Measurements from ENCODE around the gene DIDO1.
"Not testable (repeated sequence)": the region's sequence is repeated elsewhere in the genome, so short reads cannot be mapped to it uniquely, and the experiment has no call there.

The DIDO1 gene

DNA sequence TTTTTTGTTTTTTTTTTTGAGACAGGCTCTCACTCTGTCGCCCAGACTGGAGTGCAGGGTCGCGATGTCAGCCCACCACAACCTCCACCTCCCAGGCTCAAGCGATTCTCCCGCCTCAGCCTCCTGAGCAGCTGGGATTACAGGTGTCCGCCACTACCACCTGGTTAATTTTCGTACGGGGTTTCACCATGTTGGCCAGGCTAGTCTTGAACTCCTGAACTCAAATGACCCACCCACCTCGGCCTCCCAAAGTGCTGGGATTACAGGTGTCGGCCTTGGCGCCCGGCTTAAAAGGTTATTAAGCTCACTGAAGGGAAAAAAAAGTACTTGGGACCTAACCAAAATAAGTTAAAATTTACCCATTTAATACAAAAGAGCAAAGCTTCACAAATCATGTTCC, 66.6 kb downstream of the DIDO1 start:
- no peak overlapping the region; the same call in 1 of the 2 replicates for H3K4me3 ChIP-seq (ENCODE audit: low read depth, low read length)
- TF ChIP-seq, protein P1, sequence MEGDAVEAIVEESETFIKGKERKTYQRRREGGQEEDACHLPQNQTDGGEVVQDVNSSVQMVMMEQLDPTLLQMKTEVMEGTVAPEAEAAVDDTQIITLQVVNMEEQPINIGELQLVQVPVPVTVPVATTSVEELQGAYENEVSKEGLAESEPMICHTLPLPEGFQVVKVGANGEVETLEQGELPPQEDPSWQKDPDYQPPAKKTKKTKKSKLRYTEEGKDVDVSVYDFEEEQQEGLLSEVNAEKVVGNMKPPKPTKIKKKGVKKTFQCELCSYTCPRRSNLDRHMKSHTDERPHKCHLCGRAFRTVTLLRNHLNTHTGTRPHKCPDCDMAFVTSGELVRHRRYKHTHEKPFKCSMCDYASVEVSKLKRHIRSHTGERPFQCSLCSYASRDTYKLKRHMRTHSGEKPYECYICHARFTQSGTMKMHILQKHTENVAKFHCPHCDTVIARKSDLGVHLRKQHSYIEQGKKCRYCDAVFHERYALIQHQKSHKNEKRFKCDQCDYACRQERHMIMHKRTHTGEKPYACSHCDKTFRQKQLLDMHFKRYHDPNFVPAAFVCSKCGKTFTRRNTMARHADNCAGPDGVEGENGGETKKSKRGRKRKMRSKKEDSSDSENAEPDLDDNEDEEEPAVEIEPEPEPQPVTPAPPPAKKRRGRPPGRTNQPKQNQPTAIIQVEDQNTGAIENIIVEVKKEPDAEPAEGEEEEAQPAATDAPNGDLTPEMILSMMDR (IDR thresholded peaks at IDR 0.05; ENCODE audit: insufficient read depth, low read length, missing control alignments) = no peak
- ChIA-PET CTCF (interaction anchor here (0.6 to 2.8 kb wide), 8 partner anchors 9 to 193 kb away, joined by 3 to 9 read pairs (median 4); no protein-coding TSS in a partner anchor), POLR2A (no interaction called here)
- no peak for DNase-seq (ENCODE audit: low read depth, low spot score)

DNA sequence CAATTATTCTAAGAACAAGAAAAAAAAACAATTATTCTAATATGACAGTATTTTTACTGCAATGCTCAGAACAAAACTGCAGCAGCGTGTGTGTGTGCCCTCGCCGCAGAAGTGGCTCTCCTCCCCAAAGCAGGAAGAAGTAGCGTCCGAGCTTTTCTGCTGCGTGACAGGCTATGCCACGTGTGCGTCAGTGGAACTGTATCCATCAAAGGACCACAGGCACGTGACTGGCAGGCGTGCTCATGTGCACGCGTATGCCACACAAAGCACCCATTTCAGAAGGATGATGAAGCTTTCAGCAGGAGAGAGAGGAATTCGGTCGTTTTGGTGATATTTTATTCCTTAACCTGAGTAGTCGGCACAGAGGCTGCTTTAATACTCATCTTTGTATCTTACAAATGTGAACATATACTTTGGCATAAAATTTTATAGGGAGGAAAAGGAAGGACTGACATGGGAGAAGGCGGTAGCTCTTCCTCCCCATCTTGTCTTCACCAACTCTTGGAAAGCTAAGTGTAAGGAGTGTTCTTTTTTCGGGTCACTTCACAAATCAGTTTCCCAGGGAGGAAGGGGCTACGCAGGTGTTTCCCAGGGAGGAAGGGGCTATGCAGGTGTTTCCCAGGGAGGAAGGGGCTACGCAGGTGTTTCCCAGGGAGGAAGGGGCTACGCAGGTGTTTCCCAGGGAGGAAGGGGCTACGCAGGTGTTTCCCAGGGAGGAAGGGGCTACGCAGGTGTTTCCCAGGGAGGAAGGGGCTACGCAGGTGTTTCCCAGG, 68.1 kb downstream of the DIDO1 start:
- no peak overlapping the region for H3K4me3 ChIP-seq (ENCODE audit: low read depth, low read length)
- CTCF ChIA-PET = interaction anchor here (0.8 to 1.4 kb wide), 4 partner anchors 17 to 63 kb away, joined by 3 read pairs; no protein-coding TSS in a partner anchor
- POLR2A ChIA-PET = no interaction called here
- TF ChIP-seq, protein P1 (IDR thresholded peaks at IDR 0.05; ENCODE audit: insufficient read depth, low read length, missing control alignments) = no peak
- no peak for DNase-seq (ENCODE audit: low read depth, low spot score)

DNA sequence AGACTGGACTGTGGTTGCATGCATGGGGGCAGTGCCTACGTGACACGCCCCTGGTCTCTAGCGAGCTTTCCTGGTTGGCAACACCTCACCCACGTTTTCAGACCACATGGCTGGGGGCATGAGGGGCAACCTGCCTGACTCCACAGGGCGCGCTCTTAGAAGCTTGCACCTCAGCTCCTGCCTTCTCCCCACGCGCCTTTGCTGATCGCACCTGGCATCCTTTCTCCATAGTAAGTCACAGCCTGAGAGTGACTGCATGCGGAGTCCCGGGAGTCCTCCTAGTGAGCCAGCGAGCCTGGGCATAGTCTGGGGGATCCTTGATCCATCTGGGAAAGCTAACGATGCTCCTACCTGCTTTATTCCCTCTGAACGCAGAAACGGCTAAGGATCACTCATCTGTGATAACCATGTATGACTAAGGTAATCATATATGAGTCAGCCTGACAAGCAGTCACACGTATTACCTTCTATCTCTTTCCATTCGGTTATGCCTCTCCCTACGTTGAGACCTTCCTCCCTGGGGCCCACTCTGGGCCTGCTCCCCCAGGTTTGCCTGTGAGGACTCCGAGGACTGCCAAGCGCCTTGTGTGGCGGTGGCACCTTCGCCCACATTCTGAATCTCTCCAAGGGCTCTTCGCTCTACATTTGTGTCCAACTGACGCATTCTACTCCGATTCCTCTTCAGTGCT, 69.2 kb downstream of the DIDO1 start:
- CTCF ChIA-PET = interaction anchor here (1.0 to 2.8 kb wide), 3 partner anchors 11 to 49 kb away, joined by 3 to 9 read pairs (median 3); no protein-coding TSS in a partner anchor
- DNase-seq (ENCODE audit: low read depth, low spot score) = no peak
- H3K4me3 ChIP-seq (ENCODE audit: low read depth, low read length) = no peak overlapping the region
- TF ChIP-seq, protein P1 (IDR thresholded peaks at IDR 0.05; ENCODE audit: insufficient read depth, low read length, missing control alignments) = no peak
- POLR2A ChIA-PET = no interaction called here

DNA sequence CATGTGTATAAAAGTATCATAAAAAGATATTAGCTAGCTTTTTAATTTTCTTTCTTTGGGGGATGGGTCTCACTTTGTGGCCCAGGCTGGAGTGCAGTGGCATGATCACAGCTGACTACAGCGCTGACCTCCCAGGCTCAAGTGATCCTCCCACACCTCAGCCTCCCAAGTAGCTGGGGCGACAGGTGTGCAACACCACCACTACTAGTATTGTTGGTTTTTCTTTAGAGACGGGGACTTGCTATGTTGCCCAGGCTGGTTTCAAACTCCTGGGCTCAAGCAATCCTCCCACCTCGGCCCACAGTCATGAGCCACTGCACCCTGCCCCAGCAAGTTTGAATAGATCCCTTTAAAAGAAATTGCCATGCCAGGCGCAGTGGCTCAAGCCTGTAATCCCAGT, 71.2 kb downstream of the DIDO1 start:
- no peak for DNase-seq (ENCODE audit: low read depth, low spot score)
- TF ChIP-seq, protein P1 (IDR thresholded peaks at IDR 0.05; ENCODE audit: insufficient read depth, low read length, missing control alignments) = no peak
- H3K4me3 ChIP-seq (ENCODE audit: low read depth, low read length) = no peak overlapping the region
- ChIA-PET POLR2A (no interaction called here), CTCF (interaction anchor here (0.6 to 2.8 kb wide), 4 partner anchors 9 to 334 kb away, joined by 3 to 9 read pairs (median 4); no protein-coding TSS in a partner anchor)

DNA sequence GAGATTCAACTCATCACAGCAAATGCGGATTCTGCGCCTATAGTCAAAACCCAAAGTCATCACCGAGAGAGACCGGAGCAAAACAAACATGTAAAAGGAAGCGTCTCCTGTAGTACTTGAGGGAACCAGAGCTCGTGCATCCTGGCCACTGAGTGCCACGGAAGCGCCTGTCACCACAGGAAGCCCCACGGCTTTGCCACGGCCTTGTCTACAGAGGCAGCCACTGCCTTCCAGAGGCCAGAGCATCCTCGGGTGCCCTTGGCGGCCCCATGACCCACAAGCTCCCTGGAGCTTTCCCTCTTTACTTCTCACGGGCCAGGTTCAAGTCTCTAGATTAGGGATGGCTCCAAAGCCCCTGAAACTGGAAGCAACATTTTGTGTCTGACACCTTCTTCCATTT, 72.2 kb downstream of the DIDO1 start:
- CTCF ChIA-PET = interaction anchor here (0.8 to 1.7 kb wide), 2 partner anchors 46 to 155 kb away, joined by 4 to 5 read pairs; no protein-coding TSS in a partner anchor
- POLR2A ChIA-PET = no interaction called here
- no peak overlapping the region for H3K4me3 ChIP-seq (ENCODE audit: low read depth, low read length)
- DNase-seq (ENCODE audit: low read depth, low spot score) = no peak
- TF ChIP-seq, protein P1 (IDR thresholded peaks at IDR 0.05; ENCODE audit: insufficient read depth, low read length, missing control alignments) = no peak

DNA sequence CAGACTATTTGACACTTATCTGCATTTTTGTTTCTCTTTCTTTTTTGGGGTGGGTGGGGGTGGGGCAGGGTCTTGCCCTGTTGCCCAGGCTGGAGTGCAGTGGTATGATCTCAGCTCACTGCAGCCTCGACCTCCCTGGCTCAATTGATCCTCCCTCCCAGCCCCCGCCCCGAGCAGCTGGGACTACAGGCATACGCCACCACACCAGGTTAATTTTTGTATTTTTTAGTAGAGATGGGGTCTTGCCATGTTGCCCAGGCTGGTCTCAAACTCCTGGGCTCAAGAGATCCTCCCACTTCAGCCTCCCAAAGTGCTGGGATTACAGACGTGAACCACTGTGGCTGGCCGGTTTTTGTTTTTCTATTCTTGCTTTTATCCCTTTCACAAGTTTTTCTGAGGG, 73.0 kb downstream of the DIDO1 start:
- POLR2A ChIA-PET; DNase-seq (ENCODE audit: low read depth, low spot score); H3K4me3 ChIP-seq (ENCODE audit: low read depth, low read length): not testable (repeated sequence)
- CTCF ChIA-PET = interaction anchor here (1.7 kb wide), 1 partner anchor 45 kb away, joined by 5 read pairs; no protein-coding TSS in a partner anchor

Measured in AG04449 (cell line).